GM18861 (cell line): ENCODE results near the gene CCDC15.
"Not testable (repeated sequence)": the region's sequence is repeated elsewhere in the genome, so short reads cannot be mapped to it uniquely, and the experiment has no call there.

Experiments used
- ATAC-seq: cut with Tn5 transposase; IDR thresholded peaks from one replicate; pipeline ENCODE4 v1.9.1; 2021; ENCODE audit not compliant: unreplicated experiment

CCDC15 gene

DNA sequence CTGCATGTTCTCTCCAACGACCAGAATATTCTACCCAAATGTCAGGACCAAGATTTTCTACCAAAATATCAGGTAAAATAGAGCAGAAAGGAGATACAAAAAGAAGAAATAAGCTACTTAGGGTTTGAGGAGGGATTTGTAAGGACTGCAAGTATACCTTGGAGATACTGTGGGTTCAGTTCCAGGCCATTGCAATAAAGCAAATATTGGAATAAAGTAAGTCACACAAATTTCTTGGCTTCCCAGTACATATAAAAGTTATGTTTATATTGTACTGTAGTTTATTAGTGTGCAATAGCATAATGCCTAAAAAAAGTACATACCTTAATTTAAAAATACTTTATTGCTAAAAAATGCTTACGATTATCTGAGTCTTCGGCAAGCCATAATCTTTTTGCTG, 34.1 kb downstream of the CCDC15 start:
- no peak for ATAC-seq

DNA sequence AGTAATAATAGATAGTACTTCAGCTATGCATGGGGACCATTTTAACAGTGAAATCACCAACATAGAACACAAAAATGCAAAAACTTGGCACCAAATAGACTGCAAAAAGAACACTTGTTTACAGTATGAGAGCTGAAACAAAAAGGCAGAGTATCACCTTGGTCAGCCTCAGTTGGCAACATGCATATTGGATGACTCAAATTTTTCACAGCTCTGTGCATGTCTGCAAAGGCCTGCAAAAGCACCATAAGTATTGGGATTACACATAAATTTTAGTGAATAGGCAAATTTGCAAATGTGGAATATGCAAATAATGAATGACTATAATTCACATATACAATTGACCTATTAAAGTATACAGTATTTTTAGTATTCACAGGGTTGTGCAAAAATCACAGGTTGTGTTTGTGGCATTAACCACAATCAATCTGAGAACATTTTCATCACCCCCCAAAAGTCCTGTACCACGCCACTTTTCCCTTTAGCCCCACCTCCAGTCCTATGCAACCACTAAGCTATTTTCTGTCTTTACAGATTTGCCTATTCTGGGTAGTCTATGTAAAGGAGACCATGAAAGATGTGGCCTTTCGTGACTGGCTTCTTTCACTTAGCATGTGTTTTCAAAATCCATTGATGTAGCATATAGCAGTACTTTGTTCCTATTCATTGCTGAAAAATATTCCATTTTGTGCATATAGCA, 47.2 kb downstream of the CCDC15 start:
- no peak for ATAC-seq

DNA sequence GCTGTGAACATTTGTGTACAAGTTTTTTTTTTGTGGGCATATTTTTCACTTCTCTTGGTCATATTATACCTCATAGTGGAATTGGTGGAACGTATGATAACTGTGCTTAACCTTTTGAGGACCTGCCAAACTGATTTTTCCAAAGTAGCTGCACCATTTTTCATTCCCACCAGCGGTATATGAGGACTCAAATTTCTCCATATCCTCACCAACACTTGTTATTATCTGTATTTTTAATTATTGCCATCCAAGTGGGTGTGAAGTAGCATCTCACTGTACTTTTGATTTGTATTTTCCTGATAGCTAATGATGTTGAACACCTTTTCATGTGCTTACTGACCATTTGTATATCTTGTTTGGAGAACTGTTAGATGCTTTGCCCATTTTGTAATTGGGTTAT, 47.8 kb downstream of the CCDC15 start:
- no peak for ATAC-seq

DNA sequence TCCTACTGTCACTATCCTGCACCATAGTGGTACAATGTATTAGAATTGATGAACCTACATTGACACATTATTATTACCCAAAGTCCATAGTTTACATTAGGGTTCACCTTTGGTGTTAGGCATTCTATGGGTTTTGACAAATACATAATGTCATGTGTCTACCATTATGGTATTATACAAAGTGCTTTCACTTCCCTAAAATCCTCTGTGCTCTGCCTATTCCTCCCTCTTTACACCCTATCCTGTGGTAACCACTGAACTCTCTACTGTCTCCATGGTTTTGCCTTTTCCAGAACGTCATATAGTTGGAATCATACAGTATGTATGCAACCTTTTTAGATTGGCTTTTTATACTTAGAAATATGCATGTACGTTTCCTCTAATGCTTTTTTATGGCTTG, 51.5 kb downstream of the CCDC15 start:
- ATAC-seq, result no peak

DNA sequence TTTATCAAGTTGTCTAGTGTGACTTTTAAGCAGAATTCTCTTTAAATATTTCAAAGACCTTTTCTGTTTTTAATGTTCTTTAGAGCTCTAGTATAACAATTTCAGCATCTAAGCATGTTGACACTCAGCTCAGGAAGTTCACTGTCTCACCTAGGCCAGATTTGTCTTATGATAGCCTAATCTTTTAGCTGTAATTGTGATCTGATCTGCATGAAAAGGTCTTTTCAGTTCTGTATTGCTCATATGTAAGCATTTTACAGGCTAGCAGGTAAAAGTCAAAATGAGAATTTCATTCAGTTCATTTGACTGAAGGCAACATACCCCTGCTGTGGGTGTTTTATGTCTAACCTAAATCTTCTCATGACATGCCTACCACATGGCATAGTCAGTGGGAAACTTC, 62.4 kb downstream of the CCDC15 start:
- ATAC-seq, result no peak

DNA sequence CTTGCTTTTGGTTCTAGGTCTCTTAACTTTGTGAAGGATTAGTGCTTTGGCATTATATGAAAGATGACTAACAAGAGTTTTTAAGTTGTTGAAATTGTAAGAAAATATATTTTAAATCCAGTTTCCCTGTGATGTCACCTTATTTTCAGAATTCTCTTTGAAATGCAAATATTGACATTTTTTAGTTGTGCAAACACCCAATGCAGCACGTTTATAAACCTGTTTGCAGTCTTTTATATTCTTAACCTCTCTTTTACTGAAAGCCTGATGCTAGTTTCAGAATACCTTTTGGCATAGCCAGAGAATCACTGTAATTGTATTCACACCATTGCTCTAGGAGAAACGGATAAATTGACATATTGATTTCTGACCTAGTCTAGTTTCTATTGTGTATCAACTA, 66.3 kb downstream of the CCDC15 start:
- no peak for ATAC-seq

DNA sequence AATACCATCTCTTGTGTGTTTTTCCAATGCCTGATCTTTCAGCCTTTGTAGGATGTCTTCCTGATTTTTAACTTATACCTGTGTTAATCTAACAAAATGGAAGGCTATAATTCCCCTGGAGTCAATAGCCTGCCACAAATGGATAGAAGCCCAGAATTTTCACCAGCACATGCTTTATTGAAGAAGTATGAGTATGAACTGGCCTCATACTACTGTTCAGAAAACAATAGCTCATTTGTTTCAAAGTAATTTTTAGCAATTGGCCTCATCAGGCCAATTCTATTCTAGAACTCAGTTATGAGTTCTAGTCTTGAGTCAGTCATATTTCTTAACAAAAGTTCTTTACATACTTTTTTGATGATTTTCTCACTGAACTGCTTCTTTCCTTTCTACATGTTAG, 68.5 kb downstream of the CCDC15 start:
- ATAC-seq, result no peak

DNA sequence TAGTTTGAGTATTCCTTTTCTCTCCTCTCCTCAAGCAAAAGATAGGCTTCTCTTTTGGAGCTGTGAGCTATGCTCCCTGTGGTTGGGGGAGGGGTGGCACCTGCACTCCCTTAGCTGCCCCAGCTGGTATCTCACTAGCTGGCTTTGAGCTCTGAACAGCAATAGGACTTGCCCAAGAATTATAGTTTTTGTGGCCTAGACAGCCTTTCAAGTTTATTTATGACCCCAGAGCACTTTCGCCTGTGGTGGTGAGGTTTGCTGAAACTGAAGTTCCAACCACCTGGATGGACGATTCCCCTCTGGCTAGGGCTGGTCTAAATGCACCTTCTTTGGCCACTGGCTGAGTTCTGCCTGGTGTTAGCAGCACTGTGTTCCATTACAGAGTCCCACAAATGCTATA, 72.0 kb downstream of the CCDC15 start:
- ATAC-seq, result no peak

DNA sequence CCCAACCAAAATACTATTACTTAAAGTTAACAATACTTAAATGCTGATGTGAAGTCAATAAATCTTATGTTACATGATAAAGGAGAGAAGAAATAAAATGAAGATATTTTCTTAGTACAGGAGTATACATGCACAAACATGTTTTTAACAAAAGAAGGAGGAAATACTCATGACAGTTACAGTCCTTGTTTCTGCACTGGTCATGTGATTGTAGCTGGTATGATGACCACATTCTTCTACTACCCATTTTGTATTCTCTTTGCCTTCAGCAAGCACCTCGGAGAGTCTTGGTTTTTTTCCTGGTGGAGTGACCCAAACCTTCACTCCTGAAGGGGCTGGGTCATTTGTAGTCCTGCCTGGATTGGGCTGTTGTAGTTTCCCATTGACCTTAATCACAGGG, 75.4 kb downstream of the CCDC15 start:
- ATAC-seq, result not testable (repeated sequence)

DNA sequence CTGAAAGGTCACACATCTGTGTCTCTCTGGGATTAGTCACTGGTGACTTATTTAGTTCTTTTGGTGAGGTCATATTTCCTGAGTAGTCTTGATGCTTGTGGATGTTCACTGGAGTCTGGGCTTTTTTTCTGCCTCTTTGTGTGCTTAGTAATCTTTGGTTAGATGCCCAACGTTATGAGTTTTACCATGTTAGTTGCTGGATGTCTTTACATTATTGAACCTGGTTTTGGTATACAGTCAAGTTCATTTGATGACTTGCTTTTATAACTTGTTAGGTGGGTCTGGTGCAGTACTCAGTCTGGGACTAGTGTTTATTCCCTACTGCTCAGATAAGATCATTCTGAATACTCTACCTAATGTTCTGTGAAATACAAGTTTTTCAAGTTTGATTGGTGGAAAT, 82.9 kb downstream of the CCDC15 start:
- ATAC-seq, result no peak

DNA sequence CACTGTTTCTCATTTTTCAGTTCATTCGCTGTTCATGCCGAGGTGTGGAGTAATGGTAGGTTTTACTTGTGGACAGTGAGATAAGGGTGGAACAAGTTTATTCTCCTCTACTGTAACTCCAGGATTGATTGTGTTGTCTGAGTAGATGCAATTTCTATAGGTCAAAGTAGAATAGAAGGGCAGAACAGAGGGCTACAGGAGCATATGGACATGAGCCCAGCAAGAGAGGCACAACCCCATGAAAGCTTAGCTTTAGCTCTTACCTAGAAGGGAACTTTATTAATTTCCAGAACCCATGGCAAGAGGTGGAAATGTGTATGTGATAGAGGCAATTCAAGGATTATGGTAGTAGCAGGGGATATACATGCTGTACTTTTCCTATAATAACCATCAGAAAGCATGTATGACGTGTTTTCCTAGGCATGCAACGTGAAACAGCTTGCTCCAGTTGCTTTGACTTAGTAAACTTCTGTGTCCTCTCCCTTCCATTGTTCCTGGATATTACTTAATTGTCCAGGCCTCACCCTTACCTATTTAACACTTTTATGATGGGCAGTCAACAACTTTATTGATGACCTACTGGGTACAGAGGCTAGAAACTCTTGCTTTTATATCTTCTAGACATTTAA, 95.3 kb downstream of the CCDC15 start:
- no peak for ATAC-seq

DNA sequence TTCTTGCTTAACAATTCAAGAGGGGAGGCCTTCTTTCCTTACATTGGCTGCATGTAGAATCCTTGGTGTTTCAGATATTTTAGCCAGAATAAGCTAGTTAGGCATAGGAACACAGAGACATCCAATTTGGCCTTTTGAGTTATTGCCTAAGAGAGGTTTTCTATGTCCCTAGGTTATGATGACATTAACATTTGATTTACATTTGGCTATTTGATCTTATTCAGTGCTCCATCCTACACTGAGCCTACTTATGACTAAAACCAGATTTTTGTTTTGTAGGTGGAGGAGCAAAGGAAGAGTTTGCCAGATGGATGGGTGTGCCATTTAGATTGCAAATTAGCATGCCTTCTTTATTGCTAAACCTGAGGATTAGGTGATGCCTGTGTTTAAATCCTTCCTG, 98.0 kb downstream of the CCDC15 start:
- no peak for ATAC-seq

DNA sequence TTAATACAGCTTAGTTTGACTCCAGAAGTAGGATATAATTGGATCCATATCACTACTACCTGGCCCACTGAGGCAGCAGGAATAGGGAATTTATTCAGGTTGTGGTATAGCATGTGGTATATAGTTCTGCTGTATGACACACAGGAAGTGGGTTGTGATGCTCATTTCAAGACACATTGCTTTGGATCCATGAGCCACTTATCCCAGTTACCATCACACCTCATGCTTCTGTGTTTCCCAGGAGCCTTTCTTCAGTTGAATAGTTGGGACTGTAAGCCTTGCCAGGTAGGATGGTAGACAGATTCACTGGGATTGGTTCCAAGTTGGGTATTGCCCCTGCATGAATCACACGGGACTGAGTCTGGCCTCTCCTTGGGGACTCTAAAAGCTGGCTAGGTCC, 99.2 kb downstream of the CCDC15 start:
- ATAC-seq, result no peak

DNA sequence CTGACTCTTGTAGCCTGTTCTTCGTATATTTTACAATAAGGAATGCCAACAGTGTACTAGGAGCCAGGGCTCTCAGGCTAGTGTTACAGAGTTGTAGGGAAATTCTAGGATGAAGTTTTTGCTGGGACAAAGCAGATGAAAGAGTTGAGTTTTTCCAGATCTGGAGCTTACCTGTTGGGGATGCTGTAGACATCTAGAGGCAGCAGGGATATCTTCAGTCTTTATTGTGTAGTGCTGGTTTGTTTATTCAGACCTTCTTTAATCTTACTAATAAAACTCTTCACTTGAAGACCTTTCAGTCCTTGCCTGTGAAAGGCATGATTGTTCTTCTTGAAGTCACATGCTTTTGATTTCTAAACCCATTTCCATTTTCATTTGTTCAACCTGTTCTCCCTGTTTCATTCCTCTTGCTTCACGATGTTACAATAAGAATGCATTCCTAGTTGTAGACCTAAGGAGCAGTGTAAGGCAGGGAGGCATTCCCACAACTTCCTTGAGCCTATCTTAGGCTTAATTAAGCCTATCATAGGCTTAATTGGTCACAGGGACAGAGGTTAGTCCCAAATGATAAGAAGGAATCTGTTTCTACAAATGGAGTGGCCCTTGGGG, 101.2 kb downstream of the CCDC15 start:
- ATAC-seq, result no peak

DNA sequence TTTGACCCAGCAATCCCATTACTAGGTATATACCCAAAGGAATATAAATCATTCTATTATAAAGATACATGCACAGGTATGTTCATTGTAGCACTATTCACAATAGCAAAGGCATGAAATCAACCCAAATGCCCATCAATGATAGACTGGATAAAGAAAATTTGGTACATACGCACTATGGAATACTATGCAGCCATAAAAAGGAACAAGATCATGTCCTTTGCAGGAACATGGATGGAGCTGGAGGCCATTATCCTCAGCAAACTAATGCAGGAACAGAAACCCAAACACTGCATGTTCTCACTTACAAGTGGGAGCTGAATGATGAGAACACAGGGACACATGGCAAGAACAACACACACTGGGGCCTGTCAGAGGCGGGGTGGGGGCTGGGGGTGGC, 102.1 kb downstream of the CCDC15 start:
- not testable (repeated sequence) for ATAC-seq

DNA sequence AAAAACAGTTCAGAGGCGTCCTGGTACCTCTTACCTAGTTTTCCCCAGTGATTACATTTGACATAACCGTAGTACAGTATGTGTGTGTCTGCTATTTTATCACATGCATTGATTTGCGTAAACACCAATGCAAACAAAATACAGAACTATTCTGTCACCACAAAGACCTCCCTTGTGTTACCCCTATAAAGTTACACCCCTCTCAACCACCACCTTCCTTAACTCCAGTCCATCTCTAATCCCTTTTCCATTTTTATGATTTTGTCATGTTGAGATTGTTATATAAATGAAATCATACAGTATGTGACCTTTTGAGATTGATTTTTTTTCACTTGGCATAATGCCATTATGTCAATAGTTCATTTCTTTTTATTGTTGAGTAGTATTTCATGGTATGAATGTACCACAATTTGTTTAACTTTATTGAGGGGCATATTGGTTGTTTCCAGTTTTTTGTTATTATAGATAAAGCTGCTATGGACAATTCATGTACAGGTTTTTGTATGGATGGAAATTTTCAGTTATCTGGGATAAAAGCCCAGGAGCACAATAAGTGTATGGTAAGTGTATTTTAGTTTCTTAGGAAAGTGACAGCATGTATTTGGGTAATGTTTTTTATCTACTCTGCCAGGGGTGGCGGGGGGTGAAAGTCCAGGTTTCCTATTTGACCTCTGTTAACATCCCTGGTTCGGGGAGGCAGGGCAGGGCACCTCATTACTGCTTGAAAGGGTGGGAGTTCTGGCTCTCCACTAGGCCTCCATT, 103.1 kb downstream of the CCDC15 start:
- ATAC-seq, result no peak

DNA sequence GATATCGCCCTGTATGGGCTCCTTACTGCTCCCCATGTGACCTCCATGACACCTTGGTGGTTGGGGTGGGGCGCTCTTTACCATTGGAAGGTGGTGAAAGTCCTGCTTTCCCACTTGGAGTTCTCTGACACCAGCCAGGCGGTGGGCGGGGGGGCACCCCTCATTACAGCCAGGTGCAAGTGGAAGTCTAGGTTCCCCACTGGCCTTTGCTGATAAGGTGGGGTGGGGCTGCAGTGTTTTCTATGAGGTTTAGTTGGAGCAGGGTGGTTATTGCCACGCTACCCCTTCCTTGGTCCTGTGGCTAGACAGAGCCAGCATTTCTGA, 103.7 kb downstream of the CCDC15 start:
- no peak for ATAC-seq

DNA sequence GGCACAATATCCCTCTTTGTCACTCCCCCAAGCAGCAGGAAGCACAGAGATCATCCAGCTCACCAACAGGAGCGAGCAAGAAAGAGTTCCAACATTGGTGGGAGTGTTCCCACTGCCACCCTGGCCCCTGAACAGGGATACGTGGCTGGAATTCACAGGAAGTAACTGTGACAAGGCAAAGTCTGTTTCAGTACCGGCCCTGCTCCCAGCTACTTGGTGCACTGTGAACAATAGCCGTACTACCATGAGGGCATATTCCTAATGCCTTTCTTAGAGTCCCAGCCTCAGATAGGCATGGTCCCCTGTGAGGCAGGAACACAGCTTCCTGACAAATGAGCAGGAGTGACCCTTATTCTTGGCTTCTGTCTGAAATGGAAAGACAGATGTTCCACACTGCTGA, 107.3 kb downstream of the CCDC15 start:
- no peak for ATAC-seq

DNA sequence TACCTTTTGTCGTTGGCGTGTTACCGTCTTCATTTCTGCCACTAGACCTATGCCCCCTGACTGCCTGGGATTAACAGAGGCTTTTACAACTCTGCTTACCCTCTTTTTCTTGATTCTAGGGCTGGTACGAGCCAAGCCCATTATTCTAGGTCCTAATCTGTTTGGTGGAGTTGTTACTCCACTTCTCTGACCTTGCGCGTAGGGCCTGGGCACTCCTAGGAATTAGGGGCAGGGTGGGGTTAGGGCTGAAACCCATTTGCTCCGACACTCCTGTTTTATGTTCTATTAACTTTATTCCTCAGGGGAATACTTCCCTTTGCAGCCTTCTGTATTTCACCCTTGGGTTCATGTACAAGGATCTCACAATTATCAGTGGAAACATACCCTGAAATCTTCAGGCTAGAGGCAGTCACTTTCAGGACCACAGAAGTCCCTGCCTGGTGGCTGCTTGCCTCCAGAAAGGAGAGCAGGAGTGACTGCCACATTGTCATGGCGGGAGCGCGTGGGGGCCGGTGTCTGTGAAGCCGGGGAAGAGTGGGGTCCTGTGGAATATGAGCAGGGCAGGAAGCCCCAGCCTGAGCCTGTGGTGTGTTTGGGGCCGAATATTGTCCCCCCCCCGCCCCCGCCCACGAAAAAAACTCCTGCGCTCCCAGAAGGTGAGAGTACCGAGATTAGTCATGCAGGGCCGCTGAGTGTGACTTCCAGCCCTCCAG, 108.4 kb downstream of the CCDC15 start:
- no peak for ATAC-seq

DNA sequence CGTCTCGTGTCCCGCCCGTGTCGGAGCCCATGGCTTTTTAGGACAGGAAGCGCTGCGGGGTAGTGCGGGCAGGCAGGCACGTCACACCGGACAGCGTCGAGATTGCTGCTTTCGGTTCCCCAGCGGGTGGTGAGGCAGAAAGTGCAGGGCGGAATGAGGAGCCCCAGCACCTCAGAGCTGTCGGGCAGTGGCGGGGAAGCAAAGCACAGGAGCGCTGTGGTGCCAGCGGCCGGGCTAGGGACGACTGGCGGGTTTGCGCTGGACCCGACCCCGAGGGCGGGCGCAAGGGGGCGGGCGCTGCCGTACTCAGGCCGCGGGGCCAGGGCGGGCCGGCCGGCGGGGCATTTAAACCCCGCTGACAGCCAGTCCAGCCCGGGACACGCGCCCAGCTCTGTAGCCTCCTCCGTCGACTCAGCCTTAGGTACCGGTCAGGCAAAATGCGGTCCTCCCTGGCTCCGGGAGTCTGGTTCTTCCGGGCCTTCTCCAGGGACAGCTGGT, 109.0 kb downstream of the CCDC15 start, which contains the start of gene SLC37A2:
Gene SLC37A2 (plus strand): TSS at position 375 of the 498 bp plus-strand sequence. CDS start 63 bp downstream, at position 438.
- ATAC-seq, result peak; percentile 88

DNA sequence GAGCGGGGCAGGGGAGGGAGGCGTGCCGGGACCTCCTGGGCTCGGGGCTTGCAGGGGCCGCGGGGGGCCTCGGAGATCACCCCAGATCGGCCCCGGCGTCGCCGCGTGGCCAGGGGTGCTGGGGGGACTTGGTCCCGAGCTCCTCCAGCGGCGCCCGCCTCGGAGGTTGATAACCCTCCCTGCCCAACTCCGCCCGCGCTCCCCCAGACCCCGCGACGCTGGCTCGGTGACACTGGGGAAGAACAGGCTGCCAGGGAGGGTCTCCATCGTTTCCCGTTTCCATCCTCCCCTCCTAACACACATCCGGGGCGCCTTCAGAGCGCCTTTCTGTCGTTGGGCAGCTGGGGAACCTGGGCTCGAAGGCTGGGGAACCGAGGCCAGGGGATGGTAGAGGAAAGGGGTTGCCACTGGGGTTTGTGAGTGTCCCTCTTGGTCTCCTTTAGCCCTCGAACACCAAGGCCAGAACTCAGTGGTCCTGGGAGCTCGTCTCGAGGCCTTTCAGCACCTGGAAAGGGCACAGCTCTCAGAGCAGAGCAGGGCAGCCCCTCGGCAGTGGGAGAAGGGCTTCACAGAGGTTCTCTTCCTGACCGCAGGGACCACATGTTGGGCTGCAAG, 109.5 kb downstream of the CCDC15 start:
- no peak for ATAC-seq
